ENCODE data around the gene GVQW3. TPM values are rescaled to one million over a fixed set of nuclear protein-coding genes. Genes with fewer than 3 reads are reported as not detected.
A peak's percentile ranks its signal among the peaks of the same experiment; 100 is the strongest.

Gene GVQW3
- polyA plus RNA-seq, 1 donor (not counting 4 experiments of a cell fraction or from before 2014, with no cell fraction given) = 0.80 TPM

DNA sequence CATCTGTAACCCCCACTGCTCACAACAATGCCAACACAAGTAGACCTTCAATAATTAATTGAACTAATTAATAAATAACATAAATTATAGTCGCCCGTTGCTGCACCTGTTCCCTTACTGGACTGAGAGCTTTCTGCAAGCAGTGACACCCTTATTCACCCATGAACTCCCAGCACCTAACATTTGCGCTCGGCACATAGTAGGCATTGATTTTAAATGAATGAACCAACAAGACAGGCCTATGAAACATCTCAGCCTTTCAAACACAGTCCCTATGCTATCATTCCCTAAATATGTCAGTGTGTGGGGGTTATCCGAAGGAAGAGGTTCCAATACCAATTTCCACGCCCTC, 1.3 kb upstream of the GVQW3 start:
- no peak for TF ChIP-seq EZH2 (IDR thresholded peaks at IDR 0.05; ENCODE audit: low read length)
- TF ChIP-seq, protein P1, sequence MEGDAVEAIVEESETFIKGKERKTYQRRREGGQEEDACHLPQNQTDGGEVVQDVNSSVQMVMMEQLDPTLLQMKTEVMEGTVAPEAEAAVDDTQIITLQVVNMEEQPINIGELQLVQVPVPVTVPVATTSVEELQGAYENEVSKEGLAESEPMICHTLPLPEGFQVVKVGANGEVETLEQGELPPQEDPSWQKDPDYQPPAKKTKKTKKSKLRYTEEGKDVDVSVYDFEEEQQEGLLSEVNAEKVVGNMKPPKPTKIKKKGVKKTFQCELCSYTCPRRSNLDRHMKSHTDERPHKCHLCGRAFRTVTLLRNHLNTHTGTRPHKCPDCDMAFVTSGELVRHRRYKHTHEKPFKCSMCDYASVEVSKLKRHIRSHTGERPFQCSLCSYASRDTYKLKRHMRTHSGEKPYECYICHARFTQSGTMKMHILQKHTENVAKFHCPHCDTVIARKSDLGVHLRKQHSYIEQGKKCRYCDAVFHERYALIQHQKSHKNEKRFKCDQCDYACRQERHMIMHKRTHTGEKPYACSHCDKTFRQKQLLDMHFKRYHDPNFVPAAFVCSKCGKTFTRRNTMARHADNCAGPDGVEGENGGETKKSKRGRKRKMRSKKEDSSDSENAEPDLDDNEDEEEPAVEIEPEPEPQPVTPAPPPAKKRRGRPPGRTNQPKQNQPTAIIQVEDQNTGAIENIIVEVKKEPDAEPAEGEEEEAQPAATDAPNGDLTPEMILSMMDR (optimal IDR thresholded peaks at IDR 0.05 in 1 of 3, IDR thresholded peaks at IDR 0.05 in 1 of 3, conservative IDR thresholded peaks at IDR 0.05 in 1 of 3; ENCODE audit: extremely low read depth in 1 of 3, insufficient read depth in 2 of 3, low read length in 3 of 3) = no peak
- no peak for DNase-seq (ENCODE audit: low read depth, low spot score)
- Histone ChIP-seq H4K20me1 (ENCODE audit: control insufficient read depth, extremely low read depth, insufficient read depth, low read length) (peaks cover 3% of the 10 kb centered on the region), H3K27ac (ENCODE audit: control insufficient read depth, insufficient read depth, low read length) (peak overlapping the region; percentile 63), H3K4me3 (ENCODE audit: control insufficient read depth in 2 of 3, extremely low read depth in 1 of 3, insufficient read depth in 2 of 3, low read depth in 1 of 3, low read length in 3 of 3) (peak overlapping the region; percentile 63 to 90 (median 65)), H3K4me1 (ENCODE audit: control insufficient read depth, extremely low read depth, insufficient read depth, low read length) (peaks cover 13% of the 10 kb centered on the region), H3K79me2 (ENCODE audit: control insufficient read depth, insufficient read depth, low read length) (peaks cover 55% of the 10 kb centered on the region), H3K4me2 (ENCODE audit: control insufficient read depth, extremely low read depth, insufficient read depth, low read depth, low read length) (peak overlapping the region; percentile 93), H3K9me1 (ENCODE audit: control insufficient read depth, extremely low read depth, insufficient read depth, low read length) (no peaks in the 10 kb centered on the region), H3K36me3 (ENCODE audit: control insufficient read depth in 2 of 2, extremely low read depth in 1 of 2, insufficient read depth in 2 of 2, low read length in 2 of 2) (no peaks in the 10 kb centered on the region), H3K27me3 (ENCODE audit: control insufficient read depth, extremely low read depth, insufficient read depth, low read length) (no peaks in the 10 kb centered on the region), H3K9me3 (ENCODE audit: control insufficient read depth, low read depth, low read length) (no peaks in the 10 kb centered on the region), H3K9ac (ENCODE audit: control insufficient read depth, extremely low read depth, insufficient read depth, low read length) (peak overlapping the region; percentile 84), H2AFZ (ENCODE audit: control insufficient read depth, low read length) (peak overlapping the region; percentile 2)
- FAIRE-seq = no peak
- dilution Hi-C loops (cut with MboI; ENCODE audit: extremely low pct_ligation_motif_present, low sequenced_read_pairs) = no loop called here

GRCh38 chr11:76380159-76380976, 755 bp upstream of the GVQW3 start:
- TF ChIP-seq, protein P1 (optimal IDR thresholded peaks at IDR 0.05 in 1 of 3, IDR thresholded peaks at IDR 0.05 in 1 of 3, conservative IDR thresholded peaks at IDR 0.05 in 1 of 3; ENCODE audit: extremely low read depth in 1 of 3, insufficient read depth in 2 of 3, low read length in 3 of 3) = no peak
- no peak for TF ChIP-seq EZH2 (IDR thresholded peaks at IDR 0.05; ENCODE audit: low read length)
- DNase-seq (ENCODE audit: low read depth, low spot score) = no peak
- dilution Hi-C loops (cut with MboI; ENCODE audit: extremely low pct_ligation_motif_present, low sequenced_read_pairs) = no loop called here
- Histone ChIP-seq H3K4me3 (ENCODE audit: control insufficient read depth in 2 of 3, extremely low read depth in 1 of 3, insufficient read depth in 2 of 3, low read depth in 1 of 3, low read length in 3 of 3) (peak overlapping the region; percentile 63 to 90 (median 65)), H2AFZ (ENCODE audit: control insufficient read depth, low read length) (peak overlapping the region; percentile 2), H3K9me3 (ENCODE audit: control insufficient read depth, low read depth, low read length) (no peaks in the 10 kb centered on the region), H3K4me1 (ENCODE audit: control insufficient read depth, extremely low read depth, insufficient read depth, low read length) (peaks cover 13% of the 10 kb centered on the region), H3K27me3 (ENCODE audit: control insufficient read depth, extremely low read depth, insufficient read depth, low read length) (no peaks in the 10 kb centered on the region), H3K9ac (ENCODE audit: control insufficient read depth, extremely low read depth, insufficient read depth, low read length) (peak overlapping the region; percentile 84), H3K36me3 (ENCODE audit: control insufficient read depth in 2 of 2, extremely low read depth in 1 of 2, insufficient read depth in 2 of 2, low read length in 2 of 2) (no peaks in the 10 kb centered on the region), H3K4me2 (ENCODE audit: control insufficient read depth, extremely low read depth, insufficient read depth, low read depth, low read length) (peak overlapping the region; percentile 93), H3K79me2 (ENCODE audit: control insufficient read depth, insufficient read depth, low read length) (peaks cover 49% of the 10 kb centered on the region), H3K9me1 (ENCODE audit: control insufficient read depth, extremely low read depth, insufficient read depth, low read length) (no peaks in the 10 kb centered on the region), H3K27ac (ENCODE audit: control insufficient read depth, insufficient read depth, low read length) (peak overlapping the region; percentile 63), H4K20me1 (ENCODE audit: control insufficient read depth, extremely low read depth, insufficient read depth, low read length) (no peaks in the 10 kb centered on the region)
- FAIRE-seq = no peak
